Kidney epithelial cell (primary cell): Measurements from ENCODE around the gene MLLT3. TPM values are rescaled to one million over a fixed set of nuclear protein-coding genes. Genes with fewer than 3 reads are reported as not detected.

Experiments
- DNase-seq: peaks from one replicate; pipeline ENCODE4 v3.0.0-alpha.2; 2010; ENCODE audit warnings: low read depth
- H3K27me3 ChIP-seq: 2 replicates; pipeline ENCODE4 v1.6.0; 2011; ENCODE audit warnings: low read length; ENCODE audit not compliant: control insufficient read depth, insufficient read depth
- H3K36me3 ChIP-seq: 2 replicates; pipeline ENCODE4 v1.5.1; 2011; ENCODE audit warnings: low read length; ENCODE audit not compliant: control insufficient read depth, insufficient read depth
- H3K4me3 ChIP-seq: 2 replicates; pipeline ENCODE4 v1.5.1; 2011; ENCODE audit warnings: low read depth, mild to moderate bottlenecking, control low read depth, low read length
- CTCF ChIP-seq: IDR thresholded peaks from 2 replicates; pipeline ENCODE4 v1.5.1; 2011; ENCODE audit warnings: mild to moderate bottlenecking, moderate library complexity, low read length, control low read depth, inconsistent platforms; ENCODE audit not compliant: insufficient read depth, poor library complexity, severe bottlenecking
- total RNA-seq: library from RNA; depleted of rRNA; stranded (reverse); fragments of >200 nt; gene quantifications from 2 replicates; pipeline ENCODE4 v1.2.3, GENCODE V29; 2015

MLLT3 gene
- total RNA-seq, 1 donor from 2014 or later, result 16.2 TPM

DNA sequence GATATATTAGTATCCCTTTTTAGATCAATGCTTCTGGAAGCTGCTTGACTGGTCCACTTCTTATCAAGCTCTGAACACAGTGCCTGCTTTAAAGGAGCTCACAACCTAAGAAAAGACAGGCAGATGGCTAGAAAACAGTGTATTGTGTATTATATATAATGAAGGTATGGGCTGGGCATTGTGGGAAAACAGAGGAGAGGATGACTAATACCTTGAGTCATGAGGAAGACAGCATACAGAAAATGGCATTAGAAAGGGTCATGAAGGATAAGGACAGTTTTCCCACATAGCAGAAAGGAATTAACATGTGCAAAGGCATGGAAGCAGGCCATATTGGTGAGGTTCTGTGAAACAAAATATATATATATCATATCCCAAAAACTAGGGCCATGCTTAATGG is 309.6 kb downstream of the MLLT3 start:
- Histone ChIP-seq H3K36me3 (no peaks in the 10 kb centered on the region), H3K27me3 (no peaks in the 10 kb centered on the region), H3K4me3 (no peak overlapping the region)
- TF ChIP-seq CTCF, result no peak
- no peak for DNase-seq

GRCh38 chr9:20310024-20310423 is 312.3 kb downstream of the MLLT3 start:
- TF ChIP-seq CTCF, result no peak
- DNase-seq, result no peak
- no peak overlapping the region for H3K4me3 ChIP-seq
- H3K27me3 ChIP-seq, result no peaks in the 10 kb centered on the region
- H3K36me3 ChIP-seq, result no peaks in the 10 kb centered on the region

GRCh38 chr9:20309124-20309523 is 313.2 kb downstream of the MLLT3 start:
- Histone ChIP-seq H3K36me3 (no peaks in the 10 kb centered on the region), H3K4me3 (no peak overlapping the region), H3K27me3 (no peaks in the 10 kb centered on the region)
- no peak for TF ChIP-seq CTCF
- DNase-seq, result no peak

DNA sequence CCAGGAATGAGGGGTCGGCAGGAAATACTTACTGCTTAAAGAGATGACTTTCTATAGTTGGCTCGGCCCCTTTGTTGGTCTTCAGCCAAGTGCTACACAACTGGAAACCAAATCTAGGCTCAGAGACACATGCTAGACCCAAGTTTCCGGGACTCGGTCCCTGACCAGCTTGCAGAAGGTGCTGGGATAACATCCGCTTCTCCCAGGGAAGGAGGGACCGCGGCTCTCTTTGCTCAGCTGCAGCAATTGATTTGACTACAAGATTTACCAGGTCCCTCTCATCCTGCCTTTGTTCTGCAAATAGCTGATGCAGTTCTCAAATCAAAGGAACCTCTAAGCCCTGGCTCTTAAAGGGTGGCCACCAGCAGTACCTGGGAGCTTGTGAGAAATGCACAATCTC is 314.7 kb downstream of the MLLT3 start:
- TF ChIP-seq CTCF, result no peak
- H3K27me3 ChIP-seq, result no peaks in the 10 kb centered on the region
- no peaks in the 10 kb centered on the region for H3K36me3 ChIP-seq
- H3K4me3 ChIP-seq, result no peak overlapping the region
- DNase-seq, result no peak

GRCh38 chr9:20305452-20305851 is 316.8 kb downstream of the MLLT3 start:
- Histone ChIP-seq H3K36me3 (no peaks in the 10 kb centered on the region), H3K27me3 (no peaks in the 10 kb centered on the region), H3K4me3 (no peak overlapping the region)
- DNase-seq, result no peak
- TF ChIP-seq CTCF, result no peak

GRCh38 chr9:20303996-20304395 is 318.3 kb downstream of the MLLT3 start:
- Histone ChIP-seq H3K36me3 (no peaks in the 10 kb centered on the region), H3K27me3 (no peaks in the 10 kb centered on the region), H3K4me3 (no peak overlapping the region)
- TF ChIP-seq CTCF, result no peak
- no peak for DNase-seq
